ENCODE results near the gene IFT27.

Gene IFT27

DNA sequence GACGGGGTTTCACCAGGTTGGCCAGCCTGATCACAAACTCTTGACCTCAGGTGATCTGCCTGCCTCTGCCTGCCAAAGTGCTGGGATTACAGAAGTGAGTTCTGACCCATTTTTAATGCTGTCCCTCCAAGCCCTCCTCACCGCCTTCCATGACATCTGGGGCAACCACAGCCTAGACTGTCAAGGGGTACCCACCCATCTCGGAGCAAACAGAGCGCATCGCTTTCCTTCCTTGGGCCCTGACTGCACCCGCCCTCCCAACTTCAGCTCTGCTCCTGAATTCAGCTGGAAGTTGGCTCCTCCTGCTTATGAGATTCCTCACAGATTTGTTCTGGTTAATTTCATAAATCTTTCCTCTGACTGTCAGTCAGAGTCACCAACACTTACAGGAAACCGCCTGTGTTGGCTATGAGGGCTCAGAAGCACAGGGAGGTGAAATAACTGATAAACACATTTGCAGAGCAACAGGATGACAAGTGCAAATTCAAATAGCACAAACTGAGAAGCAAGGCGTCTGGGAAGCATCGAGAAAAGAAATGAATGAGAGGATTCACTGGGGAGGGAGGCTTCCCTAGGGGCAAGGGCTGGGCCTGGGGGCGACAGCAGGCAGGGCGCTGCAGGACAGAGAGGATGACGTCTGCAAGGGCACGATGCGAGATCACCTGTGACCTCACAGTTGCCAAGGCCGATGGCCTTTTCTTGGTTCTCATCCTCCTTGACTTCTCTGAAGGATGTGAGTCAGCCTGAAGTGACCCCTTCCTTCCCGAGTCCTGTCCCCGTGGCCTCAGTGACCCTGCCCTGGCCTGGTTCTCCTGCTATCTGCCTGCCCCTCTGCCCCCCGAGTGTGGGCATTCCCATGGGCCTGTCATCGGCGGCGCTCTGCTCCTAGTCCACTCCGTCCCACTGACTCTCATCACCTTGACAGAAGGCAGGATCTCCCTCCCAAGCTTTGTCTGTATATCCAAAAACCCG lies 6.1 kb downstream of the IFT27 start:
- DNase-seq (ENCODE audit: low spot score), result no peak
- TF ChIP-seq, protein P1, sequence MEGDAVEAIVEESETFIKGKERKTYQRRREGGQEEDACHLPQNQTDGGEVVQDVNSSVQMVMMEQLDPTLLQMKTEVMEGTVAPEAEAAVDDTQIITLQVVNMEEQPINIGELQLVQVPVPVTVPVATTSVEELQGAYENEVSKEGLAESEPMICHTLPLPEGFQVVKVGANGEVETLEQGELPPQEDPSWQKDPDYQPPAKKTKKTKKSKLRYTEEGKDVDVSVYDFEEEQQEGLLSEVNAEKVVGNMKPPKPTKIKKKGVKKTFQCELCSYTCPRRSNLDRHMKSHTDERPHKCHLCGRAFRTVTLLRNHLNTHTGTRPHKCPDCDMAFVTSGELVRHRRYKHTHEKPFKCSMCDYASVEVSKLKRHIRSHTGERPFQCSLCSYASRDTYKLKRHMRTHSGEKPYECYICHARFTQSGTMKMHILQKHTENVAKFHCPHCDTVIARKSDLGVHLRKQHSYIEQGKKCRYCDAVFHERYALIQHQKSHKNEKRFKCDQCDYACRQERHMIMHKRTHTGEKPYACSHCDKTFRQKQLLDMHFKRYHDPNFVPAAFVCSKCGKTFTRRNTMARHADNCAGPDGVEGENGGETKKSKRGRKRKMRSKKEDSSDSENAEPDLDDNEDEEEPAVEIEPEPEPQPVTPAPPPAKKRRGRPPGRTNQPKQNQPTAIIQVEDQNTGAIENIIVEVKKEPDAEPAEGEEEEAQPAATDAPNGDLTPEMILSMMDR (IDR thresholded peaks at IDR 0.05; ENCODE audit: extremely low read depth, missing control alignments), result no peak

GRCh38 chr22:36768616-36769015 lies 7.3 kb downstream of the IFT27 start:
- TF ChIP-seq, protein P1 (IDR thresholded peaks at IDR 0.05; ENCODE audit: extremely low read depth, missing control alignments), result no peak
- DNase-seq (ENCODE audit: low spot score), result no peak

DNA sequence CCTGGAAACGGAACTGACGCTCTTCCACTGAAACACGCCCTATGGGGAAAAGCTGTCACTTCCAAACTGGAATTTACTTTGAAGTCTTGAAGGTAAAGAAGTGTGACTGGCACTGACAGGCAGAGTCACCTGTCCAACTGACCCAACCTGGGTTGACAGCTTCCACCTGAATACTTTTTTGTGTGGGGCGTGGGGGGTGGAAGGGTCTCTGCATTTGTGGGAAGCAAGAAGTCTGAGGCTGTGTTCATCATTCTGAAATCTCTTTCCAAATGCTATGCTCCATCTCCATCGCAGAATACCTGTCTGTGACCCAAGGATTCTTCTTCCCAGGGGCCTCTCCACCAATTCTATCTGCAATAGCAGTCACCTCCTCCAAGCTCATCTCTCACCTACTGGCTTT lies 7.8 kb downstream of the IFT27 start:
- TF ChIP-seq, protein P1 (IDR thresholded peaks at IDR 0.05; ENCODE audit: extremely low read depth, missing control alignments), result no peak
- DNase-seq (ENCODE audit: low spot score), result no peak

DNA sequence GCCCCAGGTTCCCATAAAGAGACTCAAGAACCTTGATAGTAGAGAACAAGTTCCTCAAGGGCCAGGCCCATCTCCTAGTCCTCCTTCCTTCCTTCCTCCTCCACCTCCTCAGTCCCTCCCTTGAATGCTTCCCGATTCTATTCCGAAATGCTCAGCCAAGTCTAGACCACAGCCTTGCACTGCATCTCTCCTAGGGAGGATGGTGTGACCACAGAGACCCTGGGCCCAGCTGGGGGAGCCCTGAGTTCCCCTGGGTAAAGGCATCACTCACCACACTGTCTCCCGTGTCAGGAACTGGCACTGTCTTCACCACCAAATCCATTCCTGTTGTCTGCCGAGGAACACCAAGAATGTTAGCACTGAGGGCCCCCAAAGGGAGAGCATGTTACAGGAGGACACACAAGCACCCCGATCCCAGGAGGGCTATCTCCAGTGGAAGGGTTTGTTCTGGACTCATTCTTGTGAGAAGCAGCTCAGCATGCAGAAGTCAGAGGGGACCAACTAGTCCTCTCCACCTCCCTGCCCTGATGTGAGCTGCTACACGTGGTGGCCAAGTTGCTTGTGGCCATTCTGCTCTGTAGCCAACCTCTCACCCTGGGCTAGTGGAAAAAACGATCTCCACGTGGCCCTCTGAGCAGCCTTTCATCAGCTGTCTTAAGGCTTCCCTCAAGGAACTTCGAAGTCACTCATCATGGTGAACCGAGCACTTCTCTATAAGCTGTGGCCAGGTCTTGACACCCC lies 8.7 kb downstream of the IFT27 start:
- TF ChIP-seq, protein P1 (IDR thresholded peaks at IDR 0.05; ENCODE audit: extremely low read depth, missing control alignments), result no peak
- DNase-seq (ENCODE audit: low spot score), result no peak

DNA sequence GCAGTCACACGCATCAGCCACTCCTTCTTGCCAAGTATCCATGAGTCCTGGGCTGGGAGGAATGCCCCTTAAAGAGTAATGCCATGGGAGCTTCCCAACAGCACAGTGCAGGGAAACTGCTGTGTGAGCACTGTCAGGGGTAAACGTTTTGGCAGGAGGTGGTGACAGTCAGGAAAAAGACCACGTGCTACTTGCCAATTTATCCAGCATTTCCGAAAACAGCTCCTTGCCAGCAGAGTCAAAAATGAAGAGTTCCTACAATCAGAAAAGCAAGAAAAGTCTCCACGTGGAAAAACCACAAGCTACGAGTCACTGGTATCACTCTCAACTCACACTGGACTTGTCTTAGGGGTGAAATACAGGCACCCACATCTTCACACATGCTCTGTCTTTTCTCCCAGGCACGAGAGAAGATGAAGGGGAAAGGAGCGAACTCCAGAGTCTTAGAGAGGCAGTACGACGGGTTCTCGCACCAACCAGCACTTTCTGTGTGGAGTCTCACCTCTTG lies 9.9 kb downstream of the IFT27 start:
- TF ChIP-seq, protein P1 (IDR thresholded peaks at IDR 0.05; ENCODE audit: extremely low read depth, missing control alignments), result no peak
- DNase-seq (ENCODE audit: low spot score), result no peak

GRCh38 chr22:36765131-36765942 lies 10.6 kb downstream of the IFT27 start:
- DNase-seq (ENCODE audit: low spot score), result no peak
- TF ChIP-seq, protein P1 (IDR thresholded peaks at IDR 0.05; ENCODE audit: extremely low read depth, missing control alignments), result no peak

Data from GM20000 (cell line).